ENCODE measurements around the gene ERCC2.

Gene ERCC2

DNA sequence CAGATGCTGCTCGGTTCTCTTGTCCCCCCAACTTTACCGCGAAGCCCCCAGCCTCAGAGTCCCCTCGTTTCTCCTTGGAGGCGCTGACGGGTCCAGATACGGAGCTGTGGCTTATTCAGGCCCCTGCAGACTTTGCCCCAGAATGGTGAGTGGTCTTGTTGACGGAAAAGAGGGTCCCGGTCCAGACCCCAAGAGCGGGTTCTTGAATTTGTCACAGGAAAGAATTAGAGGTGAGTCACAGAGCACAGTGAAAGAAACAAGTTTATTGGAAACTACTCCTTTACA, 36.7 kb upstream of the ERCC2 start:
- TF ChIP-seq FOXK2 (IDR thresholded peaks at IDR 0.05) = no peak
- TF ChIP-seq FOXM1 (IDR thresholded peaks at IDR 0.05; ENCODE audit: borderline replicate concordance) = no peak
- TF ChIP-seq SP1 (IDR thresholded peaks at IDR 0.05) = no peak
- TF ChIP-seq ELF4 (IDR thresholded peaks at IDR 0.05) = no peak
- TF ChIP-seq SUZ12 (IDR thresholded peaks at IDR 0.05) = no peak
- no peak for TF ChIP-seq PKNOX1 (IDR thresholded peaks at IDR 0.05)
- no peak for TF ChIP-seq ZNF384 (IDR thresholded peaks at IDR 0.05)
- POLR2A ChIA-PET = interaction anchor here (0.7 to 1.3 kb wide), 2 partner anchors 72 to 285 kb away, joined by 3 to 5 read pairs; partner anchors contain the start of gene QPCTL
- DNase-seq (ENCODE audit: extremely low spot score) = no peak
- CTCF ChIA-PET = no interaction called here

DNA sequence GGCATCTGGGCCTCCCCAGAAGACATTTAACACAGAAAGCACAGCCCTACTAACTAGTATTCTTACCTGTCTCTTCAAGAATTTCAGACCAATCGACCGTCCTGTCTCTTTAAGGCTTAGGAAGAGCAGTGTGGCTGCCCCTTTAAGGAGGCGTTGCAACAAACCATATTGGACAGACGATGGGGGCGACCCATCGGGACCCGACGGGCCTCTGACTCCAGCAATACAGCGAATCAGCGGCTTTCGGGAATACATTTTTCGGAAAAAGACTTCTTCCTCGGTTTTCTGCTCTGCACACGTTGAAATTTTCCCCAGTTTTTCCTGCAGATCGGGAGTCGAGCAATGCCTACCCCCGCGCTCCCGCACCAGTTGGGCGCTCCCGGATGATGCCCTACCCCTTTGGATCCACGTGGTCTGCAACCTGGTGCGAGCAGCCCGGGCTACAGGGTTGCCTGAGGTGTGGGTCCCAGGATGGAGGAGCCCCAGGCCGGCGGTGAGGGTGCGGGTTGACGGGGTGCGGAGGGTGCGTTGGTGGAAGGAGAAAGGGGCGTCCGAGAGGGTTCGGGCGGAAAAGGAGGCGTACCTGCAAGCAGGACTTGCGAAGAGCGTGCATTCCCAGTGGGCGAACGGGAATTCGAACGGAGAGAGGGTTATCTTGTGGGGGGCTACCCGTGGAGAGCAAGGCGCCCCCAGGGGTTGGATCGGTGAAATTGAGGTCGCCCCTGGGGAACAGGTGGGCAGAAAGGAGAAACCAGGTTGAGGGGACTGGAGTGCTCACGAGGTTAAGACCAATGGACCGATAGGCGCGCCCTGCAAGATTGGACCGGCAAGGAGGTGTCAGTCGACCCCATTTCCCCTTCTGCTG, 36.1 kb upstream of the ERCC2 start, which contains the start of gene POLR1G:
POLR1G (plus strand) TSS at position 419 of the 865 bp plus-strand sequence; CDS start at position 472, 53 bp downstream.
- ChIA-PET CTCF (no interaction called here), POLR2A (interaction anchor here (0.7 to 1.3 kb wide), 16 partner anchors 15 to 286 kb away, joined by 3 to 14 read pairs (median 5); partner anchors contain the start of genes ERCC1, QPCTL and RTN2)
- TF ChIP-seq SP1 (IDR thresholded peaks at IDR 0.05) (no peak; the same call in 1 of the 2 replicates), L3MBTL2 (conservative IDR thresholded peaks at IDR 0.05) (peak; percentile 70), FOXM1 (IDR thresholded peaks at IDR 0.05; ENCODE audit: borderline replicate concordance) (peak; percentile 99), HDGF (IDR thresholded peaks at IDR 0.05; ENCODE audit: borderline replicate concordance) (no peak), BHLHE40 (IDR thresholded peaks at IDR 0.05; ENCODE audit: borderline replicate concordance) (peak; percentile 94), ELF4 (IDR thresholded peaks at IDR 0.05) (peak; percentile 23; the same call in 1 of the 2 replicates), NFRKB (IDR thresholded peaks at IDR 0.05) (no peak), FOXK2 (IDR thresholded peaks at IDR 0.05) (no peak)
- peak; percentile 81 for DNase-seq (ENCODE audit: extremely low spot score)

- peak; percentile 87 for DNase-seq (ENCODE audit: extremely low spot score)
- TF ChIP-seq FOXK2 (IDR thresholded peaks at IDR 0.05) (no peak), SUZ12 (IDR thresholded peaks at IDR 0.05) (no peak), L3MBTL2 (conservative IDR thresholded peaks at IDR 0.05) (peak; percentile 85), SP1 (IDR thresholded peaks at IDR 0.05) (no peak), NFRKB (IDR thresholded peaks at IDR 0.05) (no peak), TARDBP (IDR thresholded peaks at IDR 0.05) (peak; percentile 98), FOXA1 (IDR thresholded peaks at IDR 0.05) (no peak), LEF1 (IDR thresholded peaks at IDR 0.05; ENCODE audit: borderline replicate concordance) (0 out of 2 replicates have a peak, but pooled peaks have one; percentile 55), ELF4 (IDR thresholded peaks at IDR 0.05) (no peak; the same call in 1 of the 2 replicates), BHLHE40 (IDR thresholded peaks at IDR 0.05; ENCODE audit: borderline replicate concordance) (no peak), FOXM1 (IDR thresholded peaks at IDR 0.05; ENCODE audit: borderline replicate concordance) (no peak), CTBP1 (IDR thresholded peaks at IDR 0.05; ENCODE audit: borderline replicate concordance) (no peak), ARNT (IDR thresholded peaks at IDR 0.05) (no peak), HDGF (IDR thresholded peaks at IDR 0.05; ENCODE audit: borderline replicate concordance) (no peak)
- ChIA-PET POLR2A (interaction anchor here (1.0 to 2.0 kb wide), 15 partner anchors 16 to 236 kb away, joined by 3 to 14 read pairs (median 5); partner anchors contain the start of genes ERCC1 and RTN2), CTCF (interaction anchor here (1.5 to 1.6 kb wide), 2 partner anchors 34 to 73 kb away, joined by 3 to 6 read pairs; no protein-coding TSS in a partner anchor)
Measured at GRCh38 chr19:45405435-45406225, 35.3 kb upstream of the ERCC2 start.

DNA sequence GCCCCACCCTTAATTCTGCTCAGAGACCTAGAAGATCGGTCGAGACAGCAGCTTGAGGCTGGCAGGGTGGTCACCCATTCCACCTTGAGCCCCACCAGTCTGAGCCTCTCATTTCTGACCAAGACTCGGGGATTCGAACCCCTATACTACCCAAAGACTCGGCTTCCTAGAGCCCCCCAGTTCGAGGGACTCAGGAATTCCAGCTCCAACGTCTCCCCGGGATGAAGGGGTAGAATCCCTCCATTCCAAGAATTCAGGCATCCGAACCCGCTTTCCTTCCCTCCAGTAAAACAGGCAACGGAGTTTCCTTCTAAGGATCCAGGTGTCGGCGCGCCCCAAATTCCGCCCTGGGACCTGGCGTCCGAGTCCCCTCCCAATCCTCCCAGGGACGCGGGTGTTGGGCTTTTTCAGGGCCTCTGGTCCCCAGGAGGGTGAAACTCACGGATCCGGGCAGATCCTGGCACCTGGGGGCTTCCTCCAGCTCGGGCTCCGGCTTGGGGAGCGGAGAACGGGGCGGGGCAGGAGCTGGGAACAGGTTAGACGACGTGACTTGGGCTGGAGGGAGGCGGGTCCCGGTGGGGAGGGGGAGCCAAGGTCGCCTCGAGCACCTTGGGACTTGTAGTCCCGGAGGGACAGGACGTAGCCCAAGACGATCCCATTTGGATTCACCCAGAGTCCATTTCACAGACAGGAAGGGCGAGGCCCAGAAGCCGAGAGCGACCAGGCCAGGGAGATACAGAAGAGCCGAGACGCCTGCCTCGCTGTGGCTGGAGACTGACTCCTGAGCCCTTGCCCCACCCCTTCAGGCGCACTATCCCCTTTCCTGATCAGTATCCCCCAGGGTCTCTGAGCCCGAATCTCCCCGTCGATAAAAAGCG, 34.4 kb upstream of the ERCC2 start, which contains the start of gene PPP1R13L:
PPP1R13L (minus strand) TSS at position 513 of the 878 bp plus-strand sequence. CDS start 6,751 bp downstream, outside the sequence.
- TF ChIP-seq ZNF384 (IDR thresholded peaks at IDR 0.05) (no peak), L3MBTL2 (conservative IDR thresholded peaks at IDR 0.05) (no peak), FOXM1 (IDR thresholded peaks at IDR 0.05; ENCODE audit: borderline replicate concordance) (no peak; the same call in 1 of the 2 replicates), SUZ12 (IDR thresholded peaks at IDR 0.05) (no peak), ELF4 (IDR thresholded peaks at IDR 0.05) (no peak), TARDBP (IDR thresholded peaks at IDR 0.05) (no peak), NFRKB (IDR thresholded peaks at IDR 0.05) (no peak), FOXK2 (IDR thresholded peaks at IDR 0.05) (no peak), ARNT (IDR thresholded peaks at IDR 0.05) (no peak)
- ChIA-PET CTCF (interaction anchor here (1.0 to 1.6 kb wide), 5 partner anchors 20 to 81 kb away, joined by 3 to 8 read pairs (median 4); no protein-coding TSS in a partner anchor), POLR2A (interaction anchor here (0.7 to 2.1 kb wide), 5 partner anchors 8 to 65 kb away, joined by 3 to 9 read pairs (median 3); partner anchors contain the start of gene ERCC1)
- DNase-seq (ENCODE audit: extremely low spot score) = peak; percentile 87

DNA sequence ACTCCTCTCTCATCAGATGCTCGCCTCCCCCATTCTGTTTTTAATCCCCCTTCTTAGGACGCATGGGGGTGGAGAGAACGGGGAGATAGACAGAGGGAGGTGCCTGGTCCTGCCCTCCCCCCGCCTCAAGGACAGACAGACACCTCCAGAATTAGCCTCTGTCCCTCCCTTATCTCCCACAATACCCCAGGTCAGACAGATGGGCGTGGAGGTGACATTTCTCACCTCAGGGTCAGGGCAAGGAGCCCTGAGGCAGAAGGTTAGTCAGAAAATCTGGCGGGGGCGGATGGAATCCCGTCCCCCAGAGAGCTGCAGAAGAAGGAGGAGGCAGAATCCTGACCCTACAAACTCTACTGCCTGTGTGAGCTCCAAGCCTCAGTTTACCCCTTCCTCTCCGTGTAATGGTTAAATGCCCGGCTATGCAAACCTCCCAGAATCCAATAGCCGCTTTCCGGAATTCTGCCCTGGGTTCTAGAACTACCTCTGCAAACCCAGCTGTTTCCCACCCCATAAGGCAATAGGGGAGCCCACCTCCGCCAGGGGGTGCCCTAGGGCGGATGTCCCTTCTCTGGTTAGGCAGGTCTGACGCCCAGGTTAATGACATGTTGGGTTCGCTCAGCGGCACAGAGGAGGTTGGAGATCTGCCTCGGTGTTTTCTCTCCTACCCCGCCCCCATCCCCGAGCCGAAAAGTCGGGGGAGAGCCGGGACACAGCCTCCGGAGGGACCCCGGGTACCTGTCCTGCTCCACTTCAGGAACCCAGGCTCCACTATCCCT, 33.6 kb upstream of the ERCC2 start:
- TF ChIP-seq BHLHE40 (IDR thresholded peaks at IDR 0.05; ENCODE audit: borderline replicate concordance) = no peak
- ChIA-PET CTCF (interaction anchor here (0.5 to 1.6 kb wide), 8 partner anchors 10 to 82 kb away, joined by 3 to 8 read pairs (median 4); no protein-coding TSS in a partner anchor), POLR2A (interaction anchor here (0.7 to 2.1 kb wide), 5 partner anchors 9 to 66 kb away, joined by 3 to 9 read pairs (median 3); partner anchors contain the start of gene ERCC1)
- DNase-seq (ENCODE audit: extremely low spot score) = peak; percentile 46

Measured in HEK293T (cell line).